Hypothalamus (tissue), 51 donors: Measurements from ENCODE around the gene NELFA.
A peak's percentile ranks its signal among the peaks of the same experiment; 100 is the strongest.

ENCODE experiments used
- DNase-seq, 51 donors: peaks; one replicate each; lab custom pipeline; 2025; lab: John Stamatoyannopoulos, UW

NELFA gene

DNA sequence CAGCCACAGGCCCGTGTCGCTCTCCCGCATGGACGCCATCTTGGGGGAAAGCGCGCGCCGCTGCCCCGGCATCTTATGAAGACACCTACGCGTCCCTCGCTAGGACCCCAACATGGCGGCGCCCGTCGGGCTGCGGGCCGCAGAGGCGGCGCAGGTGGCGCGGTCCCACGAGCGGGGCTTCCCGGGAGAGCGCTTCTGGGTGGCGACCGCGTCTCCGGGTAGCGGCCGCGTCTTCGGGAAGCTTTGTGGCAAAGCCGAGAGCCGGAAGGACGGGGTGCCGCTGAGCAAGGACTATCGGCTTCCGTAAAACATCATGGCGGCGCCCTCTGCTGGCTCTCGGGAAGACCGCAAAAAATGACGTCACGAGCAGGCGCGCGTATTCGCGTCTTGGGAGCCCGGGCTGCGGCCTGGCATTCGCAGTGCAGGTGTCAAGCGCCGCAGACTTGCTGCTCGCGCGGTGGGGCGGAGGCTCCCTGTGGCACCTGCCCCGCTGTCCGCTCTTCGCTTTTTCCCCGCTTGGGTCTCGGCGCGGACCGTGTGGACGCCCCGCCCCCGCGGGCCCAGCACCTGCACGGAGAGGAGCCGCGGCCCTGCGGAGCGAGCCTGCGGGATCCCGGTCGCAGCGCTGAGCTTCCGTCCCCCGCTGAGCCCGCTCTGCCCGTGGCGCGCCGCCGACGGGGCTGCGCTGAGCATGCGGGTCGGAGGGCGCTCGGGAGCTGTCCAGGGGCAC lies at the start of gene NELFA:
TSS of gene NELFA (minus strand) at position 54 of the 730 bp plus-strand sequence. CDS start at position 39, 15 bp downstream.
- peak; percentile 68 to 99 (median 94) for DNase-seq

DNA sequence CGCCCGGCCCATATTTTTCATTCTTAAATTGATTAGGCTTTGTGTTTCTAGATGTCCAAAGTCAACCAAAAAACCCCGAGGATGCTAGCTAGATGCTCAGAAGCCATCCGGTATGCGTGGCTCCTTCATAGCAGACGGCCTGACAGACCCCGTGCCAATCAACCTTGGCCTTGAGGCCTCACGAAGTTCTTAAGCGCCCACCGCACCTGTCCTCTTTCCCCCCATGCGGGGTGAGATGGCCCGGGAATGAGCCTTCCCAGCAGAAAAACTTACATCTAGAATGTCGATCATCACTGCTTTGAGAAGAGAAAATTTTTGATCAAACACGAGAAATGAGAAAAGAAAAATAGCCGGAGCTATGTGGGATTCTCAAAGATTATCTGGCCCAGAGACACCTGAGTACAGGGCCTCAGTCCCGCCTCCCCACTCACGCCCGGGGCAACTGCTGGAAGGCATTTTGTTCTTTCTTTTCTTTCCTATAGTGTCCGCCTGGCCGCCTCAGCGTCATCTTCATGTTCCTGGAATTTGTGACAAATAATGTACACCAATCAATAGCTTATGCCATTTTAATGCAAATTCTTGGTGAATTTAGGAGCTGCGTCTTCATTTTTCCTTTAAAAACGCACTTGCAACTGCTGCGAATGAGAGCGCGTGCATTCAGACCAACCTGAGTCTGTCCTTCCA lies 48.8 kb upstream of the NELFA start:
- DNase-seq, result no peak

GRCh38 chr4:2054217-2054616 lies 45.4 kb upstream of the NELFA start:
- no peak for DNase-seq

GRCh38 chr4:2051086-2051485 lies 42.3 kb upstream of the NELFA start:
- no peak for DNase-seq

GRCh38 chr4:2049811-2050210 lies 41.0 kb upstream of the NELFA start:
- DNase-seq, result no peak

GRCh38 chr4:2049381-2049780 lies 40.6 kb upstream of the NELFA start:
- DNase-seq, result no peak

- DNase-seq, result no peak
Observed at GRCh38 chr4:2048831-2049230, 40.1 kb upstream of the NELFA start.

GRCh38 chr4:2047781-2048581 lies 39.2 kb upstream of the NELFA start:
- no peak for DNase-seq

DNA sequence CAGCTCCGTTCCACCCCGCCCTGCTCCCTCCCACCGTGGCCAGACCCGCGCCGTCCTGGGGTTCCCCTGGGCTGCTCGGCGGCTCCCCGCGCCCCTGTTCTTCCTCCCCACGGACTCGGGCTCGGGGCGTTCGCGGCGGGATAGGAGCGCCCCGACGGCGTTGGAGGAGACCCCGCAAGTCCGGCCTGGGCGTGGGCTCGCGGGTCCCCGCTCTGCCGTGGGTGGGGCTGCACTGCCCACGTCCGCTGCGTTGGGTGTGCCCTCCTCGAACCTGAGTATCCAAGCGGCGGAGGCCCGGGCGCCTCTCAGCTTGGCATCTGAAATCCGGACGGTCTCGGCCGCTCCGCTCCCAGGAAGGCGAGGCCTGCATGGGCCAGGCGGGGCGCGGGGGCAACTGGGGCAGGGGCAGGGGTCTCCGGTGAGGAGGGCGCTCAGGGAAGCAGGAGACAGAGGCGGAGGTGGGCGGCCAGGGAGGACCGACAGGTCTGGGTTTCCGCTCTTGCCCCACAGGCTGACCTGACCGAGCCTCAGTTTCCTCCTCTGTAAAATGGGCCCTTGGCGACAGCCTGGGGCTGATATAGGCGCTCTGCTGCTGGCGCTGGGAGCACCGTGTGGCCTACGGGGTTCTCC lies 38.4 kb upstream of the NELFA start:
- DNase-seq, result no peak

DNA sequence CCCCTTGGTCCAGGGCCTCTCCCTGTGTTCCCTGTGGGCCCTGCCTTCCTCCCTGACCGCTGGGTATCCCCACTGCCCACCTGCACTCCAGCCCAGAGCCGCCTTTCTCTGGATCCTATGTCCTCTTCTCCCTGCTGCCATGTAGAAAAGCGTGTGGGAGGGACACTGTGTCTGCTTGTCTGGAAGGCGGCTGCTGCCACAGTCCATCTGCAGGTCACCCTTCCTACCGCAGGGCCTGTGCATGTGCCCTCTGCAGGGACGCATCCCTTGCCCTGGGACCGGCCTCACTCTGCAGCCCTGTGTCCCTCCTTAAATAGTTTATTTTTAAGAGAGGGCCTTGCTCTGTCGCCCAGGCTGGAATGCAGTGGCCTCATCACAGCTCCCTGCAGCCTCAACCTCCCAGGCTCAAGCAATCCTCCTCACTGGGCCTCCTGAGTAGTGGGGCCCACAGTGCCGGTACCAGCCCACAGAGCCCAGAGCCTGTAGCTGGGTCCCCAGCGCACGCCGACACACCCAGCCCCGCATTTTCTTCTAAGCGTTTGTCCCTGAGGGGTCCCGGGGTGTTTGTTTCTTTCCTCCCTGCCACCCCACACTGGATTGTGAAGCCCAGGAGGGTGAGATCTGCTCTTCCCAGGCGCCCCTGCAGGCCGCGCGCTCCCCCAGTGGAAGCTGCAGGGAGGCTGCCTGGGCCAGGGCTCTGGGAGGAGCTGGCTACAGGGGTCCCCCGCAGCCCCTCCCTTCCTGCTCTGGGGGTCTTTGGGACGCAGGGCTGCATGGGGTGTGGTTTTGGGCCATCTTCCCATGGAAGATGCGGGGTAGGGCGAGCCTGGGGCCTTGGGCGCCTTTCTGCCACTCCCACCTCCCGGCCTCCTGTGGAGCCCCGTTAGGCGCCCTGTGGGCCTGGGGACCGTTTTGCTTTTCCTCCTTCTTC lies 37.5 kb upstream of the NELFA start:
- DNase-seq, result no peak

DNA sequence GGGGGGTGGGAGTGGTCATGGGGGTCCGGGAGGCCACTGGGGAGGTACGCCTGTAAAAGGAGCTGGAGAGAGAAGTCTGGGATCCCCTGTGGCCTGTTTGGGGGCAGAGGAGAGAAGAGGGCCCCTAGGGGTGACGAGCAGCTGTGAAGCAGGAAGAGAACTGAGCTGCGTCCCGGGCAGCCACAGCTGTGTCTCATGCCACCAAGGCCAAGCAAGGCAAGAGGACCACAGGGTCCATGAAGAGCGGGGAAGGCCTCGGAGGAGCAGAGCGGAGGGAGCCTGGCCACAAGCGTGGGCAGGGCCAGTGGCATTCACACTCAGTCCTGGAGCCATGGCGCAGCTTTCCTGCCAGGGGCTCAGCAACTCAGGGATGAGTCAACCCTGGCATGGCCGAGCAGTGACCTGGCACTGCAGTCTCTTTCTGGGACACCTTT lies 36.8 kb upstream of the NELFA start:
- no peak for DNase-seq

- no peak for DNase-seq
Observed at GRCh38 chr4:2044542-2045517, 36.1 kb upstream of the NELFA start.

GRCh38 chr4:2044119-2044485 lies 35.3 kb upstream of the NELFA start:
- DNase-seq, result no peak

GRCh38 chr4:2043396-2044118 lies 34.8 kb upstream of the NELFA start:
- DNase-seq, result no peak

DNA sequence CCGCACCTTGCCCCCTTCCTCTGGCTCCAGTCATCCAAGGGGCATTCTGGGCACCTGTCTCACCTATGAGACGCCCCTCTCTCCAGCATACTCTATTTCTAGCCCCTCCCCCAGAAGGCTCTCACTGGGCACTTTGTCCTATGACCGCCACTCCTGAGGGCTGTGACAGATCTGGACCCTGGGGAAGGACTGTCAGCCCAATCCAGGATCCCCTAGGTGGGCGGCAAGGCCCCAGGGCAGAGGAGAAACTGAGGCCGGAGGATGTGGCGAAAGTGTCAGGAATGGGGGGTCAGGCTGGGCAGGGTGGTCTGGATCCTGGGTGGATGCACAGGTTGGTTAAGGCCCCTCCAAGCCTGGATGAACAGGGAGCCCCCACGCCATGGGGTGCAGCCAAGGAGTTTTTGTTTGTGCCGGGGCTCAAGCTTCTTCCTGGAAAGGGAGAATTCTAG lies 34.2 kb upstream of the NELFA start:
- DNase-seq, result no peak

DNA sequence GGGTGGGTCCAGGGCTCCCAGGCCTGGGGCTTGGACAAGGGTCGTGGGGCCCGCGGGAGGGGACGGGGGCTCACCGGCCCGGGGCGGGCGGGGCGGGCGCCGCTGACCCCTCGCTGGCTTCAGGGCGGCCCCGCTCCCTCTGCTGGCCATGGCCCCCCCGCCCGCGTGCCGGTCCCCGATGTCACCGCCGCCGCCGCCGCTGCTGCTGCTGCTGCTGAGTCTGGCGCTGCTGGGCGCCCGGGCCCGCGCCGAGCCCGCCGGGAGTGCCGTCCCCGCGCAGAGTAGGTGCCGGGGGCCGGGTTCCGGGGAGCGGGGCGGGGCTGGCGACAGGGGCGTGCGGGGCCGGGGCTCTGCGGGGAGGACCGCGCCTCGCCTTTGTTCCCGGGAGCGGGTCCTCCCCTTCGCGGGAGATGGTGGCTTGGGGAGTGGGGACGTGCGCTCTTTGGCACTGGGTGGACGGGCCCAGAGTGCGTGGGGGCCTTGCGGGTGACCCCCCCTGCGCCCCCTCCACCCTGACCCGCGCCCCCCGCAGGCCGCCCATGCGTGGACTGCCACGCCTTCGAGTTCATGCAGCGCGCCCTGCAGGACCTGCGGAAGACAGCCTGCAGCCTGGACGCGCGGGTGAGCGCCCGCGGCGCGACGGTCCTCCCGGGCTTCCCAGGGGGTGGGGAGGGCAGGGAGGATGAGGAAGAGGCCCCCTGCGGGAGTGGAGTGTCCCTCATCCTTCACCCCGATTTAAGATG lies 33.6 kb upstream of the NELFA start:
- peak in 14 of 51 donors; percentile 39 to 75 (median 59) for DNase-seq
